ENCODE data around the gene KIAA1671. TPM values are rescaled to one million over a fixed set of nuclear protein-coding genes. Genes with fewer than 3 reads are reported as not detected.

The KIAA1671 gene
- polyA plus RNA-seq, 1 donor from 2014 or later = 3.0 TPM

DNA sequence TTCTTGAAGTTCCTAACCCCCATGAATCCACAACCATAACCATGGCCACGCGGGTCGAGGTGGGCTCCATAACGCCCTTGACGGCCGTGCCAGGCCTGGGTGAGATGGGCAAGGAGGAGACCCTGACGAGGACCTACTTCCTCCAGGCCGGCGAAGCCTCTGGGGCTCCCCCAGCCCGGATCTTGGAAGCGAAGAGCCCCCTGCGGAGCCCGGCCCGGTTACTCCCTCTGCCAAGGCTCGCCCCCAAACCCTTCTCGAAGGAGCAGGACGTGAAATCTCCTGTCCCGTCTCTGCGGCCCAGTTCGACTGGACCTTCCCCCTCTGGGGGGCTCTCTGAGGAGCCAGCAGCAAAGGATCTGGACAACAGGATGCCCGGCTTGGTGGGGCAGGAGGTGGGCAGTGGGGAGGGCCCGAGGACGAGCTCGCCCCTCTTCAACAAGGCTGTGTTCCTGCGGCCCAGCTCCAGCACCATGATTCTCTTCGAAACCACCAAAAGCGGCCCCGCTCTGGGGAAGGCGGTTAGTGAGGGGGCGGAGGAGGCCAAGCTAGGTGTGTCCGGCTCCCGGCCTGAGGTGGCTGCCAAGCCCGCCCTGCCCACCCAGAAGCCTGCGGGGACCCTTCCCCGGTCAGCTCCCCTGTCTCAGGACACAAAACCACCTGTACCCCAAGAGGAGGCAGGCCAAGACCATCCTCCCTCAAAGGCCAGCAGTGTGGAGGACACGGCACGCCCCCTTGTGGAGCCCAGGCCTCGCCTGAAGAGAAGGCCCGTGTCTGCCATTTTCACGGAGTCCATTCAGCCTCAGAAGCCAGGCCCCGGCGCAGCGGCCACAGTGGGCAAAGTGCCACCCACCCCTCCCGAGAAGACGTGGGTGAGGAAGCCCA is 75.7 kb downstream of the KIAA1671 start:
- no peak overlapping the region for H3K4me3 ChIP-seq (ENCODE audit: low read length)
- no peaks in the 10 kb centered on the region for H3K27me3 ChIP-seq (ENCODE audit: insufficient read depth, low read depth, low read length)
- no peaks in the 10 kb centered on the region for H3K9me3 ChIP-seq (ENCODE audit: low read length)
- no peaks in the 10 kb centered on the region for H3K79me2 ChIP-seq (replicated peaks; ENCODE audit: insufficient read depth, low read length)
- no peaks in the 10 kb centered on the region for H3F3A ChIP-seq (ENCODE audit: insufficient read depth, low read length, poor library complexity, severe bottlenecking)
- TF ChIP-seq, protein P1, sequence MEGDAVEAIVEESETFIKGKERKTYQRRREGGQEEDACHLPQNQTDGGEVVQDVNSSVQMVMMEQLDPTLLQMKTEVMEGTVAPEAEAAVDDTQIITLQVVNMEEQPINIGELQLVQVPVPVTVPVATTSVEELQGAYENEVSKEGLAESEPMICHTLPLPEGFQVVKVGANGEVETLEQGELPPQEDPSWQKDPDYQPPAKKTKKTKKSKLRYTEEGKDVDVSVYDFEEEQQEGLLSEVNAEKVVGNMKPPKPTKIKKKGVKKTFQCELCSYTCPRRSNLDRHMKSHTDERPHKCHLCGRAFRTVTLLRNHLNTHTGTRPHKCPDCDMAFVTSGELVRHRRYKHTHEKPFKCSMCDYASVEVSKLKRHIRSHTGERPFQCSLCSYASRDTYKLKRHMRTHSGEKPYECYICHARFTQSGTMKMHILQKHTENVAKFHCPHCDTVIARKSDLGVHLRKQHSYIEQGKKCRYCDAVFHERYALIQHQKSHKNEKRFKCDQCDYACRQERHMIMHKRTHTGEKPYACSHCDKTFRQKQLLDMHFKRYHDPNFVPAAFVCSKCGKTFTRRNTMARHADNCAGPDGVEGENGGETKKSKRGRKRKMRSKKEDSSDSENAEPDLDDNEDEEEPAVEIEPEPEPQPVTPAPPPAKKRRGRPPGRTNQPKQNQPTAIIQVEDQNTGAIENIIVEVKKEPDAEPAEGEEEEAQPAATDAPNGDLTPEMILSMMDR (IDR thresholded peaks at IDR 0.05; ENCODE audit: poor library complexity, severe bottlenecking) = no peak
- TF ChIP-seq, protein P2, sequence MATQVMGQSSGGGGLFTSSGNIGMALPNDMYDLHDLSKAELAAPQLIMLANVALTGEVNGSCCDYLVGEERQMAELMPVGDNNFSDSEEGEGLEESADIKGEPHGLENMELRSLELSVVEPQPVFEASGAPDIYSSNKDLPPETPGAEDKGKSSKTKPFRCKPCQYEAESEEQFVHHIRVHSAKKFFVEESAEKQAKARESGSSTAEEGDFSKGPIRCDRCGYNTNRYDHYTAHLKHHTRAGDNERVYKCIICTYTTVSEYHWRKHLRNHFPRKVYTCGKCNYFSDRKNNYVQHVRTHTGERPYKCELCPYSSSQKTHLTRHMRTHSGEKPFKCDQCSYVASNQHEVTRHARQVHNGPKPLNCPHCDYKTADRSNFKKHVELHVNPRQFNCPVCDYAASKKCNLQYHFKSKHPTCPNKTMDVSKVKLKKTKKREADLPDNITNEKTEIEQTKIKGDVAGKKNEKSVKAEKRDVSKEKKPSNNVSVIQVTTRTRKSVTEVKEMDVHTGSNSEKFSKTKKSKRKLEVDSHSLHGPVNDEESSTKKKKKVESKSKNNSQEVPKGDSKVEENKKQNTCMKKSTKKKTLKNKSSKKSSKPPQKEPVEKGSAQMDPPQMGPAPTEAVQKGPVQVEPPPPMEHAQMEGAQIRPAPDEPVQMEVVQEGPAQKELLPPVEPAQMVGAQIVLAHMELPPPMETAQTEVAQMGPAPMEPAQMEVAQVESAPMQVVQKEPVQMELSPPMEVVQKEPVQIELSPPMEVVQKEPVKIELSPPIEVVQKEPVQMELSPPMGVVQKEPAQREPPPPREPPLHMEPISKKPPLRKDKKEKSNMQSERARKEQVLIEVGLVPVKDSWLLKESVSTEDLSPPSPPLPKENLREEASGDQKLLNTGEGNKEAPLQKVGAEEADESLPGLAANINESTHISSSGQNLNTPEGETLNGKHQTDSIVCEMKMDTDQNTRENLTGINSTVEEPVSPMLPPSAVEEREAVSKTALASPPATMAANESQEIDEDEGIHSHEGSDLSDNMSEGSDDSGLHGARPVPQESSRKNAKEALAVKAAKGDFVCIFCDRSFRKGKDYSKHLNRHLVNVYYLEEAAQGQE (IDR thresholded peaks at IDR 0.05; ENCODE audit: borderline replicate concordance) = no peak
- TF ChIP-seq SMC3 (conservative IDR thresholded peaks at IDR 0.05; ENCODE audit: poor library complexity) (no peak), TAF1 (IDR thresholded peaks at IDR 0.05; ENCODE audit: low read depth) (no peak), MXI1 (conservative IDR thresholded peaks at IDR 0.05; ENCODE audit: poor library complexity, severe bottlenecking) (no peak), POLR2AphosphoS5 (IDR thresholded peaks at IDR 0.05) (no peak), RAD21 (conservative IDR thresholded peaks at IDR 0.05) (no peak), EZH2 (IDR thresholded peaks at IDR 0.05; ENCODE audit: borderline replicate concordance, insufficient read depth, low read length, poor library complexity, severe bottlenecking) (no peak), EP300 (conservative IDR thresholded peaks at IDR 0.05; ENCODE audit: poor library complexity, severe bottlenecking) (no peak)
- H3K27ac ChIP-seq (ENCODE audit: low read length) = no peak overlapping the region
- H3K9me2 ChIP-seq (ENCODE audit: insufficient read depth, low read length) = no peaks in the 10 kb centered on the region
- H3K36me3 ChIP-seq (ENCODE audit: insufficient read depth, low read length) = no peaks in the 10 kb centered on the region
- no peak overlapping the region for H3K4me2 ChIP-seq (ENCODE audit: low read length)
- no peaks in the 10 kb centered on the region for H4K20me1 ChIP-seq (ENCODE audit: insufficient read depth)
- H3K9ac ChIP-seq (ENCODE audit: low read length) = no peak overlapping the region
- no peak overlapping the region for H2AFZ ChIP-seq (ENCODE audit: low read depth, low read length)

DNA sequence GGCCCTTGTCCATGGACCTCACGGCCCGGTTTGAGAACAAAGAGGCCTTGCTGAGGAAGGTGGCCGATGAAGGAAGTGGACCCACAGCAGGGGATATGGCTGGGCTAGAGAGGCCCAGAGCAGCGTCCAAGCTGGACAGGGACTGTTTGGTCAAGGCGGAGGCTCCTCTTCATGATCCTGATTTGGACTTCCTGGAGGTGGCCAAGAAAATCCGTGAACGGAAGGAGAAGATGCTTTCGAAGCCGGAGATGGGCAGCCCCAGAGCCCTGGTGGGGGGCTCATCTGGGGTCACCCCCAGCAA is 76.3 kb downstream of the KIAA1671 start:
- H3K9ac ChIP-seq (ENCODE audit: low read length) = no peak overlapping the region
- no peaks in the 10 kb centered on the region for H3K27me3 ChIP-seq (ENCODE audit: insufficient read depth, low read depth, low read length)

More for the DNA sequence above, 76.3 kb downstream of the KIAA1671 start:
- Histone ChIP-seq H3K4me3 (ENCODE audit: low read length) (no peak overlapping the region), H3F3A (ENCODE audit: insufficient read depth, low read length, poor library complexity, severe bottlenecking) (no peaks in the 10 kb centered on the region), H4K20me1 (ENCODE audit: insufficient read depth) (no peaks in the 10 kb centered on the region), H2AFZ (ENCODE audit: low read depth, low read length) (no peak overlapping the region), H3K4me2 (ENCODE audit: low read length) (no peak overlapping the region), H3K79me2 (replicated peaks; ENCODE audit: insufficient read depth, low read length) (no peaks in the 10 kb centered on the region), H3K27ac (ENCODE audit: low read length) (no peak overlapping the region), H3K9me3 (ENCODE audit: low read length) (no peaks in the 10 kb centered on the region), H3K9me2 (ENCODE audit: insufficient read depth, low read length) (no peaks in the 10 kb centered on the region), H3K36me3 (ENCODE audit: insufficient read depth, low read length) (no peaks in the 10 kb centered on the region)
- TF ChIP-seq, protein P1 (IDR thresholded peaks at IDR 0.05; ENCODE audit: poor library complexity, severe bottlenecking) = no peak
- no peak for TF ChIP-seq MXI1 (conservative IDR thresholded peaks at IDR 0.05; ENCODE audit: poor library complexity, severe bottlenecking)
- no peak for TF ChIP-seq POLR2AphosphoS5 (IDR thresholded peaks at IDR 0.05)
- no peak for TF ChIP-seq EZH2 (IDR thresholded peaks at IDR 0.05; ENCODE audit: borderline replicate concordance, insufficient read depth, low read length, poor library complexity, severe bottlenecking)
- no peak for TF ChIP-seq SMC3 (conservative IDR thresholded peaks at IDR 0.05; ENCODE audit: poor library complexity)
- TF ChIP-seq, protein P2 (IDR thresholded peaks at IDR 0.05; ENCODE audit: borderline replicate concordance) = no peak
